MCF 10A (cell line): ENCODE data around the gene GTPBP6. TPM values are rescaled to one million over a fixed set of nuclear protein-coding genes. Genes with fewer than 3 reads are reported as not detected.
A peak's percentile ranks its signal among the peaks of the same experiment; 100 is the strongest.
"Not testable (repeated sequence)": the region's sequence is repeated elsewhere in the genome, so short reads cannot be mapped to it uniquely, and the experiment has no call there.

Experiments used
- BruUV-seq: library from RNA; stranded (reverse); fragments of 400-500 nt; replicated peaks from 2 replicates; lab custom pipeline; 2021; lab: Mats Ljungman, UMichigan
- CTCF ChIA-PET: fragments of 300-600 bp; sonication (Branson Sonifier 250); formaldehyde crosslinking; extraction: SDS; loops from one replicate; lab custom pipeline; 2021; ENCODE audit warnings: antibody characterized with exemption, inconsistent platforms; lab: Yijun Ruan, JAX
- POLR2A ChIA-PET: fragments of 300-600, 350-650 bp; sonication (Branson Sonifier 250); formaldehyde crosslinking; extraction: SDS; loops from one replicate; lab custom pipeline; 2020; ENCODE audit warnings: antibody characterized with exemption, inconsistent platforms; lab: Yijun Ruan, JAX
- DNase-seq: peaks from one replicate; pipeline ENCODE4 v3.0.0-alpha.2; 2018; ENCODE audit not compliant: unreplicated experiment
- H3K27ac Mint-ChIP-seq: one replicate; pipeline ENCODE4 v1.8.0; 2022; ENCODE audit warnings: mild to moderate bottlenecking, low read depth, mixed read lengths; ENCODE audit not compliant: unreplicated experiment
- H3K27me3 Mint-ChIP-seq: one replicate; pipeline ENCODE4 v1.8.0; 2022; ENCODE audit warnings: mixed read lengths; ENCODE audit not compliant: insufficient read depth, unreplicated experiment
- H3K36me3 Mint-ChIP-seq: one replicate; pipeline ENCODE4 v1.8.0; 2022; ENCODE audit warnings: mild to moderate bottlenecking, moderate library complexity, mixed read lengths; ENCODE audit not compliant: insufficient read depth, unreplicated experiment
- H3K4me1 Mint-ChIP-seq: one replicate; pipeline ENCODE4 v1.8.0; 2022; ENCODE audit warnings: mixed read lengths; ENCODE audit not compliant: insufficient read depth, unreplicated experiment
- H3K4me3 Mint-ChIP-seq: one replicate; pipeline ENCODE4 v1.8.0; 2022; ENCODE audit warnings: mild to moderate bottlenecking, moderate library complexity, mixed read lengths; ENCODE audit not compliant: unreplicated experiment
- H3K9me3 Mint-ChIP-seq: one replicate; pipeline ENCODE4 v1.8.0; 2022; ENCODE audit warnings: mixed read lengths; ENCODE audit not compliant: unreplicated experiment
- CTCF ChIP-seq: fragments of 200-600 bp; IDR thresholded peaks from one replicate; pipeline ENCODE4 v1.8.0; 2022; ENCODE audit warnings: antibody characterized with exemption, mild to moderate bottlenecking; ENCODE audit not compliant: unreplicated experiment
- intact Hi-C: fragments of 100-400 bp; cut with micrococcal nuclease; formaldehyde crosslinking; loops from 2 replicates; pipeline ENCODE4 v1.14.1; 2022
- total RNA-seq: library from RNA; stranded (reverse); gene quantifications from 2 replicates; pipeline ENCODE4 v1.2.3, GENCODE V29; 2022

GTPBP6 gene
- total RNA-seq, 1 experiment from 2014 or later, result 73.4 TPM

GRCh38 chrX:327660-328126 lies 9.1 kb upstream of the GTPBP6 start:
- ChIA-PET CTCF (no interaction called here), POLR2A (no interaction called here)
- Mint-ChIP-seq H3K4me3 (no peak overlapping the region), H3K27ac (no peak overlapping the region), H3K4me1 (peaks cover 7% of the 10 kb centered on the region), H3K36me3 (peaks cover 13% of the 10 kb centered on the region), H3K9me3 (no peaks in the 10 kb centered on the region), H3K27me3 (no peaks in the 10 kb centered on the region)
- BruUV-seq, result no TSS peak
- intact Hi-C loops, result no loop called here
- no peak for DNase-seq
- no peak for TF ChIP-seq CTCF

GRCh38 chrX:324664-325063 lies 6.1 kb upstream of the GTPBP6 start:
- H3K27ac Mint-ChIP-seq, DNase-seq, BruUV-seq, H3K4me1 Mint-ChIP-seq, H3K27me3 Mint-ChIP-seq, H3K4me3 Mint-ChIP-seq, POLR2A ChIA-PET, CTCF ChIA-PET, H3K9me3 Mint-ChIP-seq: not testable (repeated sequence)
- peaks cover 13% of the 10 kb centered on the region for H3K36me3 Mint-ChIP-seq
- intact Hi-C loops, result loop anchor here (5.0 kb wide), 1 partner anchor 833 kb away; no protein-coding TSS in a partner anchor

- H3K27me3 Mint-ChIP-seq, result no peaks in the 10 kb centered on the region
- DNase-seq, result peak; percentile 64
- peaks cover 7% of the 10 kb centered on the region for H3K4me1 Mint-ChIP-seq
- TF ChIP-seq CTCF, result no peak
- BruUV-seq, result no TSS peak
- peaks cover 14% of the 10 kb centered on the region for H3K36me3 Mint-ChIP-seq
- ChIA-PET POLR2A (no interaction called here), CTCF (no interaction called here)
- peak overlapping the region; percentile 35 for H3K4me3 Mint-ChIP-seq
- H3K27ac Mint-ChIP-seq, result peak overlapping the region; percentile 4
- intact Hi-C loops, result loop anchor here (5.0 kb wide), 1 partner anchor 833 kb away; no protein-coding TSS in a partner anchor
- H3K9me3 Mint-ChIP-seq, result no peaks in the 10 kb centered on the region
These were observed 5.4 kb upstream of the GTPBP6 start for GRCh38 chrX:323721-324628.

- H3K36me3 Mint-ChIP-seq, result peaks cover 30% of the 10 kb centered on the region
- no peak for TF ChIP-seq CTCF
- ChIA-PET CTCF (no interaction called here), POLR2A (no interaction called here)
- H3K4me1 Mint-ChIP-seq, result peaks cover 7% of the 10 kb centered on the region
- H3K27ac Mint-ChIP-seq, result peak overlapping the region; percentile 65
- H3K4me3 Mint-ChIP-seq, result peak overlapping the region; percentile 72
- H3K27me3 Mint-ChIP-seq, result no peaks in the 10 kb centered on the region
- DNase-seq, result no peak
- BruUV-seq, result no TSS peak
- no peaks in the 10 kb centered on the region for H3K9me3 Mint-ChIP-seq
- intact Hi-C loops, result loop anchor here (5.0 kb wide), 1 partner anchor 837 kb away; no protein-coding TSS in a partner anchor
These were observed 1.7 kb upstream of the GTPBP6 start for GRCh38 chrX:320126-320783.
